ENCODE results near the gene AVP.

Gene AVP

DNA sequence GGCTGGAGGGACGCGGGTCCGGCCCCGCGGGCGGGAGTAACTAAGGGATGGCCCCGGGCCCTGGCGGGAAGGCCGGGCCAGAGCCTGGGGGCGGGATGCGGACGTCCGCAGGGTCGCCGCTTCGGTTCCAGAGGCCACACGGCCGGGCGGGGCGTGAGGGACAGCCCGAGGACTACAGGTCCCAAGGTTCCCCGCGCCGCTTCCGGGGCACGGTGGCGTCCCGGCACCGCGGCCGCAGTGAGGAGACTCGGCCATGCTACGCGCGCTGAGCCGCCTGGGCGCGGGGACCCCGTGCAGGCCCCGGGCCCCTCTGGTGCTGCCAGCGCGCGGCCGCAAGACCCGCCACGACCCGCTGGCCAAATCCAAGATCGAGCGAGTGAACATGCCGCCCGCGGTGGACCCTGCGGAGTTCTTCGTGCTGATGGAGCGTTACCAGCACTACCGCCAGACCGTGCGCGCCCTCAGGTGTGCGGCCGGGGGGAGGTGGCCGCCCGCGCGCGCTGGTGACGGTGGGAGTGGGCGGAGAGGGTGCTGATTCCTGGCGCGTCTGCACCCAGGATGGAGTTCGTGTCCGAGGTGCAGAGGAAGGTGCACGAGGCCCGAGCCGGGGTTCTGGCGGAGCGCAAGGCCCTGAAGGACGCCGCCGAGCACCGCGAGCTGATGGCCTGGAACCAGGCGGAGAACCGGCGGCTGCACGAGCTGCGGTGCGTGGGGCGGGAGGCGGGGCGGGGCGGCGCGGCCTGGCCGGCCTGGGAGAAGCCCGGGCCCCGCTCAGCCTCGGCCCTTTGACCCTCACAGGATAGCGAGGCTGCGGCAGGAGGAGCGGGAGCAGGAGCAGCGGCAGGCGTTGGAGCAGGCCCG, 38.5 kb downstream of the AVP start, which contains the start of gene MRPS26:
Gene MRPS26, plus strand, starts transcription at position 237 of the 861 bp plus-strand sequence. Its CDS starts 17 bp downstream, at position 254.
- Histone ChIP-seq H3K4me3 (ENCODE audit: low read length) (peak within 1 kb of the TSS; percentile 86), H3K9me2 (replicated peaks; ENCODE audit: control insufficient read depth, low read length) (no peaks in the 10 kb centered on the region), H3K9me3 (ENCODE audit: control insufficient read depth, insufficient read depth, low read length) (no peaks in the 10 kb centered on the region), H3K27ac (ENCODE audit: low read depth, low read length) (peak within 1 kb of the TSS; percentile 24; the same call in 1 of the 2 replicates), H3K4me2 (ENCODE audit: low read length) (peak within 1 kb of the TSS; percentile 79), H4K20me1 (ENCODE audit: control insufficient read depth, insufficient read depth, low read depth, low read length) (no peaks in the 10 kb centered on the region), H3K27me3 (ENCODE audit: control insufficient read depth, low read length) (no peaks in the 10 kb centered on the region), H3K4me1 (ENCODE audit: control insufficient read depth, low read length) (peaks cover 19% of the 10 kb centered on the region), H3K36me3 (ENCODE audit: control insufficient read depth, low read length) (peaks cover 39% of the 10 kb centered on the region), H3K79me2 (ENCODE audit: control insufficient read depth, low read length) (peaks cover 24% of the 10 kb centered on the region), H3F3A (ENCODE audit: control insufficient read depth, insufficient read depth) (0 out of 2 replicates have a peak, but pooled peaks cover 4% of the 10 kb centered on the region)
- no peak for TF ChIP-seq EZH2phosphoT487 (IDR thresholded peaks at IDR 0.05; ENCODE audit: borderline replicate concordance, low read length)
- TF ChIP-seq, protein P1, sequence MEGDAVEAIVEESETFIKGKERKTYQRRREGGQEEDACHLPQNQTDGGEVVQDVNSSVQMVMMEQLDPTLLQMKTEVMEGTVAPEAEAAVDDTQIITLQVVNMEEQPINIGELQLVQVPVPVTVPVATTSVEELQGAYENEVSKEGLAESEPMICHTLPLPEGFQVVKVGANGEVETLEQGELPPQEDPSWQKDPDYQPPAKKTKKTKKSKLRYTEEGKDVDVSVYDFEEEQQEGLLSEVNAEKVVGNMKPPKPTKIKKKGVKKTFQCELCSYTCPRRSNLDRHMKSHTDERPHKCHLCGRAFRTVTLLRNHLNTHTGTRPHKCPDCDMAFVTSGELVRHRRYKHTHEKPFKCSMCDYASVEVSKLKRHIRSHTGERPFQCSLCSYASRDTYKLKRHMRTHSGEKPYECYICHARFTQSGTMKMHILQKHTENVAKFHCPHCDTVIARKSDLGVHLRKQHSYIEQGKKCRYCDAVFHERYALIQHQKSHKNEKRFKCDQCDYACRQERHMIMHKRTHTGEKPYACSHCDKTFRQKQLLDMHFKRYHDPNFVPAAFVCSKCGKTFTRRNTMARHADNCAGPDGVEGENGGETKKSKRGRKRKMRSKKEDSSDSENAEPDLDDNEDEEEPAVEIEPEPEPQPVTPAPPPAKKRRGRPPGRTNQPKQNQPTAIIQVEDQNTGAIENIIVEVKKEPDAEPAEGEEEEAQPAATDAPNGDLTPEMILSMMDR (IDR thresholded peaks at IDR 0.05; ENCODE audit: low read depth, low read length, poor library complexity, severe bottlenecking) = no peak

DNA sequence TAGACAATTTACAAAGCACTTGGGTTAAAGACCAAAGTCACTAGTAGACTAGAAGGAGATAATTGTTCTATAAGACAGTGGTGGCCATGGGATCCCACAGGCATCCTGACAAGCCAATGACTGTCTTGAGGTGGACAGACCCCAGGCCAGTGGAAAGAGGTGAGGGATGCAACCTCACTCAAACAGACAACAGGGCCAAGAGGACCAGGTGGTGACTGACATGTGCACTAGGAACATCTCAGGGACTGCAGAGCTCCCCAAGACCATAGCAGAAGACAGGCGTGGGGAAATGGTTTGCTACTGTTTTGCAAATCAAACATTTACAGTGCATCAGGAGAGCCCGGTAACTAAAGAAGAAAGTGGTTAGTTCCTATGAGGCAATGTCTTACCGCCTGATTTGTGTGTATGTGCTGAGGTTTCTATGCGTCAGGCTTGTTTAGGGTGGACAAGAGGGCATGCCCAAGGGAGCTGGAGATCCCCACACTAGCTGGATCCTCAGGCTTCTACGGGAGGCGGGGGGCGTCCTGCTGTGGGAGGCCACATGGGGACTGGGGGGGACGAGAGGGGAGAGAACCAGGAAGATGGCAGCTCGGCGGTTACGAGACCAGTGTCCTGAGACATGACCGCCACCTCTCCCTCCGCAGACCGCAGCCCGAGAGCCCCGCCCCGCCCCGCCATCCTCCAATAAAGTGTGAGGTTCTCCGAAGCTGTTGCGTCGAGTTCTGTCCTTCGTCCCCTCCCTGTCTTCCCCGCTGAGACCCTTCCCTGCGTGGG, 39.3 kb downstream of the AVP start:
- TF ChIP-seq, protein P1 (IDR thresholded peaks at IDR 0.05; ENCODE audit: low read depth, low read length, poor library complexity, severe bottlenecking) = no peak
- Histone ChIP-seq H3F3A (ENCODE audit: control insufficient read depth, insufficient read depth) (0 out of 2 replicates have a peak, but pooled peaks cover 4% of the 10 kb centered on the region), H4K20me1 (ENCODE audit: control insufficient read depth, insufficient read depth, low read depth, low read length) (no peaks in the 10 kb centered on the region), H3K4me1 (ENCODE audit: control insufficient read depth, low read length) (peaks cover 19% of the 10 kb centered on the region), H3K36me3 (ENCODE audit: control insufficient read depth, low read length) (peaks cover 40% of the 10 kb centered on the region), H3K79me2 (ENCODE audit: control insufficient read depth, low read length) (peaks cover 24% of the 10 kb centered on the region), H3K4me3 (ENCODE audit: low read length) (peak overlapping the region; percentile 86), H3K9me3 (ENCODE audit: control insufficient read depth, insufficient read depth, low read length) (no peaks in the 10 kb centered on the region), H3K27ac (ENCODE audit: low read depth, low read length) (peak overlapping the region; percentile 24; the same call in 1 of the 2 replicates), H3K9me2 (replicated peaks; ENCODE audit: control insufficient read depth, low read length) (no peaks in the 10 kb centered on the region), H3K4me2 (ENCODE audit: low read length) (peak overlapping the region; percentile 79), H3K27me3 (ENCODE audit: control insufficient read depth, low read length) (no peaks in the 10 kb centered on the region)

DNA sequence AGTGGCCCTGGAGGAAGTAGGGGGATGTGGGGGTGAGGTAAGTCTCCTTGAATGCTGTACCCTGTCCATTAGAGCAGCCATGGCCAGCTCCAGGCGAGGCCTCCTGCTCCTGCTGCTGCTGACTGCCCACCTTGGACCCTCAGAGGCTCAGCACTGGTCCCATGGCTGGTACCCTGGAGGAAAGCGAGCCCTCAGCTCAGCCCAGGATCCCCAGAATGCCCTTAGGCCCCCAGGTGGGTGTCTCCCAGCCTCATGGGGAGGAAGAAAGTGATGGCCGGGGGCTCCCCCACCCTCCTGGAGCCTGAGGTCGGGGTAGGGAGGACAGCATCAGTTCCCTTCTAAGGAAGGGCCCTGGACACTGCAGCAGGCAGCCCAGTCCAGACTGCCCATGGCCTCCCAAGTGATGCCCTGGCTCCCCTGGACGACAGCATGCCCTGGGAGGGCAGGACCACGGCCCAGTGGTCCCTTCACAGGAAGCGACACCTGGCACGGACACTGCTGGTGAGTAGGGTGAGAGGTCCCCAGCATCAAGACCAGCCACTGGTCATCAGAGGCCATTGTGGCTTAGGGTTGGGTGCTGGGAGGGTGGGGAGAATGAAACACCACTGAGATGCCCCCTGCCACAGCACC, 40.1 kb downstream of the AVP start:
- H3K9me3 ChIP-seq (ENCODE audit: control insufficient read depth, insufficient read depth, low read length) = no peaks in the 10 kb centered on the region
- H3K4me2 ChIP-seq (ENCODE audit: low read length) = no peak overlapping the region
- H3K36me3 ChIP-seq (ENCODE audit: control insufficient read depth, low read length) = peaks cover 39% of the 10 kb centered on the region
- no peaks in the 10 kb centered on the region for H3K27me3 ChIP-seq (ENCODE audit: control insufficient read depth, low read length)
- H3K4me3 ChIP-seq (ENCODE audit: low read length) = no peak overlapping the region
- H4K20me1 ChIP-seq (ENCODE audit: control insufficient read depth, insufficient read depth, low read depth, low read length) = no peaks in the 10 kb centered on the region
- peaks cover 19% of the 10 kb centered on the region for H3K4me1 ChIP-seq (ENCODE audit: control insufficient read depth, low read length)
- no peak overlapping the region for H3K27ac ChIP-seq (ENCODE audit: low read depth, low read length)
- no peak for TF ChIP-seq EZH2phosphoT487 (IDR thresholded peaks at IDR 0.05; ENCODE audit: borderline replicate concordance, low read length)
- TF ChIP-seq, protein P1 (IDR thresholded peaks at IDR 0.05; ENCODE audit: low read depth, low read length, poor library complexity, severe bottlenecking) = no peak
- H3K9me2 ChIP-seq (replicated peaks; ENCODE audit: control insufficient read depth, low read length) = no peaks in the 10 kb centered on the region
- H3K79me2 ChIP-seq (ENCODE audit: control insufficient read depth, low read length) = peaks cover 24% of the 10 kb centered on the region
- 0 out of 2 replicates have a peak, but pooled peaks cover 4% of the 10 kb centered on the region for H3F3A ChIP-seq (ENCODE audit: control insufficient read depth, insufficient read depth)

All from DOHH2 (cell line).